ENCODE data around the gene RPS6KA2. TPM values are rescaled to one million over a fixed set of nuclear protein-coding genes. Genes with fewer than 3 reads are reported as not detected.

Gene RPS6KA2
- total and polyA plus RNA-seq, 7 experiments from 2014 or later: 4.5 to 17.1 (median 6.6) TPM

- H3K36me3 ChIP-seq (ENCODE audit: control insufficient read depth in 2 of 3, insufficient read depth in 3 of 3, low read length in 3 of 3): peaks cover 0 to 3% (median 0%) of the 10 kb centered on the region in 3 experiments
Measured at GRCh38 chr6:166381733-166382499, 245.1 kb downstream of the RPS6KA2 start.

GRCh38 chr6:166381381-166381732, 245.7 kb downstream of the RPS6KA2 start:
- H3K4me1 Mint-ChIP-seq: peaks cover 4 to 20% (median 16%) of the 10 kb centered on the region in 7 donors
- Histone ChIP-seq H3K4me3 (ENCODE audit: low read length) (peak overlapping the region; percentile 85), H3K4me1 (ENCODE audit: control insufficient read depth in 2 of 2, insufficient read depth in 2 of 2, low read length in 2 of 2) (no peaks in the 10 kb centered on the region), H3K27ac (ENCODE audit: low read depth, low read length) (peak overlapping the region; percentile 87), H3K36me3 (ENCODE audit: control insufficient read depth in 2 of 3, insufficient read depth in 3 of 3, low read length in 3 of 3) (peaks cover 0 to 3% (median 0%) of the 10 kb centered on the region in 3 experiments), H3K9me3 (ENCODE audit: control insufficient read depth in 2 of 3, low read length in 3 of 3) (no peaks in the 10 kb centered on the region), H3K27me3 (ENCODE audit: control insufficient read depth in 2 of 2, insufficient read depth in 2 of 2, low read length in 2 of 2) (no peaks in the 10 kb centered on the region)
- no peaks in the 10 kb centered on the region for H3K36me3 Mint-ChIP-seq
- peak overlapping the region; percentile 89 to 98 (median 94) for H3K4me3 Mint-ChIP-seq
- POLR2A ChIA-PET: interaction anchor here (0.6 to 1.4 kb wide), 8 partner anchors 16 to 107 kb away, joined by 3 to 5 read pairs (median 3); partner anchors contain the start of gene SFT2D1
- ATAC-seq: no peak
- intact Hi-C loops (cut with micrococcal nuclease): loop anchor here in 1 of 2 donors (5.0 kb wide), 3 partner anchors 124 to 616 kb away; partner anchors contain the start of gene CEP43
- DNase-seq: no peak
- H3K27me3 Mint-ChIP-seq: no peaks in the 10 kb centered on the region
- H3K27ac Mint-ChIP-seq: peak overlapping the region; percentile 74 to 94 (median 87)
- CTCF ChIA-PET: interaction anchor here (0.6 to 3.4 kb wide), 10 partner anchors 9 to 142 kb away, joined by 3 to 18 read pairs (median 4); no protein-coding TSS in a partner anchor
- H3K9me3 Mint-ChIP-seq: no peaks in the 10 kb centered on the region

More at GRCh38 chr6:166381733-166382499, 245.1 kb downstream of the RPS6KA2 start:
- no peaks in the 10 kb centered on the region for H3K9me3 Mint-ChIP-seq
- intact Hi-C loops (cut with micrococcal nuclease): loop anchor here (1.0 to 5.0 kb wide), 7 partner anchors 49 to 615 kb away; partner anchors contain the start of genes CEP43 (in 1 of the 2) and RNASET2 (in 1 of the 2)
- H3K36me3 Mint-ChIP-seq: no peaks in the 10 kb centered on the region
- H3K4me3 ChIP-seq (ENCODE audit: low read length): peak overlapping the region; percentile 85
- DNase-seq (peak; percentile 54 to 78 (median 65)), ATAC-seq (peak; percentile 39)
- H3K27ac ChIP-seq (ENCODE audit: low read depth, low read length): peak overlapping the region; percentile 87
- peaks cover 0 to 2% (median 0%) of the 10 kb centered on the region in 5 donors for H3K27me3 Mint-ChIP-seq
- H3K4me1 ChIP-seq (ENCODE audit: control insufficient read depth in 2 of 2, insufficient read depth in 2 of 2, low read length in 2 of 2): no peaks in the 10 kb centered on the region
- H3K4me1 Mint-ChIP-seq: peaks cover 4 to 20% (median 16%) of the 10 kb centered on the region in 7 donors
- H3K4me3 Mint-ChIP-seq: peak overlapping the region; percentile 89 to 98 (median 94)
- H3K27ac Mint-ChIP-seq: peak overlapping the region; percentile 74 to 94 (median 87)
- H3K9me3 ChIP-seq (ENCODE audit: control insufficient read depth in 2 of 3, low read length in 3 of 3): no peaks in the 10 kb centered on the region
- ChIA-PET POLR2A (interaction anchor here (0.6 to 1.4 kb wide), 7 partner anchors 17 to 107 kb away, joined by 3 to 5 read pairs (median 3); partner anchors contain the start of gene SFT2D1), CTCF (interaction anchor here (0.6 to 3.4 kb wide), 9 partner anchors 9 to 118 kb away, joined by 3 to 18 read pairs (median 4); no protein-coding TSS in a partner anchor)
- no peaks in the 10 kb centered on the region for H3K27me3 ChIP-seq (ENCODE audit: control insufficient read depth in 2 of 2, insufficient read depth in 2 of 2, low read length in 2 of 2)

DNA sequence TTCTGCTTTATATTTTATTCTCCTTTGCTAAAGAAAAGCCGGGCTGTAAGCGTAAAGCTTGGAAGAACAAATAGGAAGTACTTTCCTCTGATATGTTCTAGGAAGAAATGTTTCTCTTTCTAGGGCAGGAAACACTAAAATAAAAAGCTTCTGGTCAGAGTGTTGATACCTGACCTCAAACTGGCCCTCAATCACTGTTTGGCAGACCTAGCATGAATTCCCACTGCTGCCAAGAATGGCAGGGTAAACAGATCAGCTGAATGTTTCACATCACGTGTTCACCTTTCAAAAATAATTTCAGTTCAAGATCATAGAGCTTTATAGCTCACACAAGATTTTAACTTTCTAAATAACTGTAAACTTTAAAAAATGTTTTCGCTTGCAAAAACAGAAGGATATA, 247.3 kb downstream of the RPS6KA2 start:
- no peak overlapping the region for H3K27ac ChIP-seq (ENCODE audit: low read depth, low read length)
- no peaks in the 10 kb centered on the region for H3K9me3 Mint-ChIP-seq
- ChIA-PET CTCF (interaction anchor here (0.7 to 3.4 kb wide), 4 partner anchors 9 to 66 kb away, joined by 3 to 18 read pairs (median 3); no protein-coding TSS in a partner anchor), POLR2A (interaction anchor here (1.9 kb wide), 1 partner anchor 37 kb away, joined by 9 read pairs; the partner anchor contains the start of gene SFT2D1)
- intact Hi-C loops (cut with micrococcal nuclease): loop anchor here in 1 of 2 donors (5.0 kb wide), 3 partner anchors 122 to 618 kb away; partner anchors contain the start of gene CEP43
- no peak overlapping the region for H3K4me3 ChIP-seq (ENCODE audit: low read length)
- H3K27ac Mint-ChIP-seq: no peak overlapping the region
- no peaks in the 10 kb centered on the region for H3K9me3 ChIP-seq (ENCODE audit: control insufficient read depth in 2 of 3, low read length in 3 of 3)
- no peaks in the 10 kb centered on the region for H3K4me1 ChIP-seq (ENCODE audit: control insufficient read depth in 2 of 2, insufficient read depth in 2 of 2, low read length in 2 of 2)
- H3K36me3 Mint-ChIP-seq: peaks cover 0 to 2% (median 0%) of the 10 kb centered on the region in 5 donors
- H3K27me3 Mint-ChIP-seq: no peaks in the 10 kb centered on the region
- no peak for ATAC-seq
- no peaks in the 10 kb centered on the region for H3K27me3 ChIP-seq (ENCODE audit: control insufficient read depth in 2 of 2, insufficient read depth in 2 of 2, low read length in 2 of 2)
- H3K4me1 Mint-ChIP-seq: peaks cover 4 to 20% (median 16%) of the 10 kb centered on the region in 7 donors
- H3K36me3 ChIP-seq (ENCODE audit: control insufficient read depth in 2 of 3, insufficient read depth in 3 of 3, low read length in 3 of 3): peaks cover 0 to 3% (median 0%) of the 10 kb centered on the region in 3 experiments
- H3K4me3 Mint-ChIP-seq: no peak overlapping the region
- no peak for DNase-seq

- Mint-ChIP-seq H3K4me3 (no peak overlapping the region), H3K27ac (no peak overlapping the region), H3K36me3 (peaks cover 0 to 7% (median 0%) of the 10 kb centered on the region in 5 donors), H3K27me3 (no peaks in the 10 kb centered on the region), H3K4me1 (peaks cover 4 to 15% (median 12%) of the 10 kb centered on the region in 7 donors), H3K9me3 (no peaks in the 10 kb centered on the region)
- H3K4me1 ChIP-seq (ENCODE audit: control insufficient read depth in 2 of 2, insufficient read depth in 2 of 2, low read length in 2 of 2): no peaks in the 10 kb centered on the region
- H3K4me3 ChIP-seq (ENCODE audit: low read length): no peak overlapping the region
- intact Hi-C loops (cut with micrococcal nuclease): no loop called here
- ATAC-seq: no peak
- H3K9me3 ChIP-seq (ENCODE audit: control insufficient read depth in 2 of 3, low read length in 3 of 3): no peaks in the 10 kb centered on the region
- H3K27ac ChIP-seq (ENCODE audit: low read depth, low read length): no peak overlapping the region
- ChIA-PET POLR2A (interaction anchor here (0.6 to 1.9 kb wide), 3 partner anchors 14 to 109 kb away, joined by 3 to 9 read pairs (median 4); partner anchors contain the start of gene SFT2D1), CTCF (interaction anchor here (0.7 to 3.4 kb wide), 2 partner anchors 10 to 66 kb away, joined by 3 to 18 read pairs; no protein-coding TSS in a partner anchor)
- H3K36me3 ChIP-seq (ENCODE audit: control insufficient read depth in 2 of 3, insufficient read depth in 3 of 3, low read length in 3 of 3): peaks cover 0 to 3% (median 0%) of the 10 kb centered on the region in 3 experiments
- no peaks in the 10 kb centered on the region for H3K27me3 ChIP-seq (ENCODE audit: control insufficient read depth in 2 of 2, insufficient read depth in 2 of 2, low read length in 2 of 2)
- DNase-seq: no peak
Measured at GRCh38 chr6:166379103-166379586, 247.9 kb downstream of the RPS6KA2 start.

DNA sequence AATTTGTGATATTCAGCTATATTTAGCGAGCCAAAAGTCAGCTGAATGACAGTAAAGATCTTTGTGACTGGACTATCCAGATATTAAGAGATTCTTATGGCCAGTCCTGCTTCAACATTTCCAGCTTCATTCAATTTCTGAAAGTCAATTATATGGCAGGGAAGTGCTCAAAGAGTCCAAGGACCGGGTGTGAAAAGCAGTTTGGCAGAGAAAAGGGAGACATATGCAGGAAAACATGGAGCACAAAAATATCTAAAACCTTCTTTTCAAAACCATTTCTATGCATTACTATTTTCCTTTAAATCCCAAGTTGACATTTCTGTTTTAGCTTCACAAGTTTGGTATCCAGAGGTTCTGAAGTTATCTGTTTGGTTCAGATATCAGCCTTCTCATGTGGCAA, 249.3 kb downstream of the RPS6KA2 start:
- H3K27me3 Mint-ChIP-seq: no peaks in the 10 kb centered on the region
- no peak overlapping the region for H3K27ac Mint-ChIP-seq
- H3K36me3 ChIP-seq (ENCODE audit: control insufficient read depth in 2 of 3, insufficient read depth in 3 of 3, low read length in 3 of 3): no peaks in the 10 kb centered on the region
- peaks cover 0 to 7% (median 0%) of the 10 kb centered on the region in 5 donors for H3K36me3 Mint-ChIP-seq
- no peaks in the 10 kb centered on the region for H3K9me3 ChIP-seq (ENCODE audit: control insufficient read depth in 2 of 3, low read length in 3 of 3)
- CTCF ChIA-PET: interaction anchor here (2.3 kb wide), 1 partner anchor 22 kb away, joined by 9 read pairs; no protein-coding TSS in a partner anchor
- ATAC-seq (no peak), DNase-seq (no peak)
- intact Hi-C loops (cut with micrococcal nuclease): no loop called here
- POLR2A ChIA-PET: interaction anchor here (1.2 kb wide), 1 partner anchor 93 kb away, joined by 3 read pairs; no protein-coding TSS in a partner anchor
- H3K4me3 Mint-ChIP-seq: no peak overlapping the region
- no peak overlapping the region for H3K27ac ChIP-seq (ENCODE audit: low read depth, low read length)
- H3K4me1 Mint-ChIP-seq: peaks cover 4 to 15% (median 9%) of the 10 kb centered on the region in 7 donors
- no peak overlapping the region for H3K4me3 ChIP-seq (ENCODE audit: low read length)
- H3K4me1 ChIP-seq (ENCODE audit: control insufficient read depth in 2 of 2, insufficient read depth in 2 of 2, low read length in 2 of 2): no peaks in the 10 kb centered on the region
- no peaks in the 10 kb centered on the region for H3K27me3 ChIP-seq (ENCODE audit: control insufficient read depth in 2 of 2, insufficient read depth in 2 of 2, low read length in 2 of 2)
- H3K9me3 Mint-ChIP-seq: no peaks in the 10 kb centered on the region

- ATAC-seq (no peak), DNase-seq (no peak)
- Histone ChIP-seq H3K9me3 (ENCODE audit: control insufficient read depth in 2 of 3, low read length in 3 of 3) (no peaks in the 10 kb centered on the region), H3K27me3 (ENCODE audit: control insufficient read depth in 2 of 2, insufficient read depth in 2 of 2, low read length in 2 of 2) (no peaks in the 10 kb centered on the region), H3K27ac (ENCODE audit: low read depth, low read length) (no peak overlapping the region), H3K4me1 (ENCODE audit: control insufficient read depth in 2 of 2, insufficient read depth in 2 of 2, low read length in 2 of 2) (no peaks in the 10 kb centered on the region), H3K36me3 (ENCODE audit: control insufficient read depth in 2 of 3, insufficient read depth in 3 of 3, low read length in 3 of 3) (no peaks in the 10 kb centered on the region), H3K4me3 (ENCODE audit: low read length) (no peak overlapping the region)
- peaks cover 0 to 7% (median 0%) of the 10 kb centered on the region in 5 donors for H3K36me3 Mint-ChIP-seq
- POLR2A ChIA-PET: no interaction called here
- H3K4me1 Mint-ChIP-seq: peaks cover 0 to 6% (median 0%) of the 10 kb centered on the region in 7 donors
- CTCF ChIA-PET: no interaction called here
- H3K9me3 Mint-ChIP-seq: no peaks in the 10 kb centered on the region
- no peak overlapping the region for H3K4me3 Mint-ChIP-seq
- no peak overlapping the region for H3K27ac Mint-ChIP-seq
- intact Hi-C loops (cut with micrococcal nuclease): no loop called here
- no peaks in the 10 kb centered on the region for H3K27me3 Mint-ChIP-seq
Measured at GRCh38 chr6:166375013-166375412, 252.0 kb downstream of the RPS6KA2 start.
